Kidney glomerular epithelial cell (primary cell): ENCODE measurements around the gene GPR4.

Source experiments
- DNase-seq: peaks from one replicate; lab custom pipeline; 2025; lab: John Stamatoyannopoulos, UW

The GPR4 gene

DNA sequence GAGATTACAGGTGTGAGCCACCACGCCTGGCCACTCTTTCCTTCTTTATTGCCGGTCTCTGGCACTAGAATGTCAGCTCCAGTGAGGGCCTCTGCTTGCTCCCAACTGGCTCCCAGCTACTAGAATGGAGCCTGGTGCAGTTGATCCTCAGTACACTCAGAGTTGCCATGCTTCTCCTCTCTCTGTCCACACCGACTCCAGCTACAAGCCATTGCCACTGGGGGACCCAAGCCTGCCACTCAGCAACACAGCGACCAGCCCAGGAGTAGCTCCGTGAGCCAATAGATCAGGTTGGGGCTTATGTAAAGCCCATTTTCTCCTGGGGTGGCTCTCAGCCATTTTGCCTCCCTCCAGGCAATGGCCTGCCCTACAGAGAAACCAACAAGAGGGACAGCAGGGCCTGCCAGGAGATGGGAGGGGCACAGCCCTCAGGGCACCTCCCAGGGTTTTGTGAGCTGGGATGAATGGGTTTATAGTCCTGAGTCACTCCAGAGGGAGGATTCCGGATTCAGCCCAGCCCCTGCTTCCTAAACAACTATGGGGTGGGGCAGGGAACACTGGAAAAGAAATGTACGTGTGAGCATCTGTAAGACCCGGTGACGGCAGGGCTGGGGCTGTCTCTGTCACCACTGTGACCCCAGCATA is 53.9 kb downstream of the GPR4 start:
- DNase-seq = no peak

DNA sequence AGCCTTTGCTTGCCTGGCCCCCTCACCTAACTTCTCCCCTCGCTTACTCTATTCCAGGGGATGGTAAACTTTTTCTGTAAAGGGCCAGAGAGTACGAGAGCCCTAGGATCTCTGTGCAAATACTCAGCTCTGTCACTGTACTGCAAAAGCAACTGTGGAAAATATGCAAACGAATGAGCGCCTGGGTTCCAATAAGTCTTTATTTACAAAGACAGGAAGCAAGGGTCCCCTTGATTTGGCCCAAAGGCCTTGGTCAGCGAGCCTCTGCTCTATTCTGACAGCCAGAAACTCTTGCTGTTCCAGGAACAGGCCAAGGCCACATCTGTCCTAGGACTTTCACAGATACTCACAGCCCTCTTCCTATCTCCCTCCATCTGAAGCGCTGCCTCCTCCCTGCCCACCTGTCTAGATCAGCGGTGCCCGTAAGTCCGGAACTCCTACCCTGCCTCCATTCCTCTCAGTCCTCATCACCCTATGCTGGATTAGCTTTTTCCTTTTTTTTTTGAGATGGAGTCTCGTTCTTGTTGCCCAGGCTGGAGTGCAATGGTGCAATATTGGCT is 54.7 kb downstream of the GPR4 start:
- DNase-seq = no peak

DNA sequence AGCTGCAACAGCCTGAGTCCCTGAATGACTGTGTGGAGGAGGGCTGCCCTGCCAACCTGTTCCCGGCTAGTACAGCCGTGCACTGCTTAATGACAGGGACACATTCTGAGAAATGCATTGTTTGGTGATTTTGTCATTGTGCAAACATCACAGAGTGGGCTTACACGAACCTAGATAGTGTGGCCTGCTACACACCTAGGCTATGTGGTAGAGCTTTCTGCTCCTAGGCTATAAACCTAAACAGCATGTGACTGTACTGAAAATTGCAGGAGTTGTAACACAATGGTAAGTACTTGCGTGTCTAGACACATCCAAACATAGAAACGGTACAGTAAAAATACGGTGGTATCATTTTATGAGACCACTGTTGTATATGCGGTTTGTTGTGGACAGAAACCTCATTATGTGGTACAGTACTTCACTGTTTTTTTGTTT is 59.8 kb downstream of the GPR4 start:
- DNase-seq = no peak
